ENCODE data around the gene DCAF7. TPM values are rescaled to one million over a fixed set of nuclear protein-coding genes. Genes with fewer than 3 reads are reported as not detected.

The DCAF7 gene
- total RNA-seq, 1 donor from 2014 or later: 137 TPM

DNA sequence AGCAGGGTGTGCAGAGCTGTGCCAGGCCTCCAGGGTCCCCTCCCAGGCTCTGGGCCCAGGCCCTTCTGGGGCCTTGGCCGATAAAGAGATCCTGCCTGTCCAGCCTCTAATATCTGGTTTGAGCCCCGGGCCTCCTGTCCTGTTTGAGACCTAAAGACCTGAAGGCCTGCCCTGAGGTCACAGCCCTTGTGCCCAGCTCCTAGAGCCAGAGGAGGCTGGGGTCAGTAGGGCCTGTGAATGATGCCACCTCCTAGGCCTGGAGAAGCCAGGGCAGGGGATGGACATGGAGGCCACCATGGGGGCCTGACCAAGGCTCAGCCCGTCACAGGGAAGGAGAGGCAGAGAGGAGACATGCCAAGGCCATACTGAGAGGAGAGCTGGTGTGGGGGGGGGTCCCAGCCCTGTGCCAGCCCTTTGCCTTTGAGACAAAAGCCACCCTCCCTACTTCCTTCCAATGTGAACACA is 19.7 kb upstream of the DCAF7 start:
- Mint-ChIP-seq H3K27ac (ENCODE audit: unreplicated experiment) (no peak overlapping the region), H3K4me3 (ENCODE audit: unreplicated experiment) (no peak overlapping the region), H3K36me3 (ENCODE audit: unreplicated experiment) (no peaks in the 10 kb centered on the region), H3K9me3 (ENCODE audit: unreplicated experiment) (peaks cover 2% of the 10 kb centered on the region), H3K27me3 (ENCODE audit: unreplicated experiment) (peaks cover 15% of the 10 kb centered on the region), H3K4me1 (ENCODE audit: low read depth, unreplicated experiment) (no peaks in the 10 kb centered on the region)
- DNase-seq: no peak
- TF ChIP-seq, protein P1, sequence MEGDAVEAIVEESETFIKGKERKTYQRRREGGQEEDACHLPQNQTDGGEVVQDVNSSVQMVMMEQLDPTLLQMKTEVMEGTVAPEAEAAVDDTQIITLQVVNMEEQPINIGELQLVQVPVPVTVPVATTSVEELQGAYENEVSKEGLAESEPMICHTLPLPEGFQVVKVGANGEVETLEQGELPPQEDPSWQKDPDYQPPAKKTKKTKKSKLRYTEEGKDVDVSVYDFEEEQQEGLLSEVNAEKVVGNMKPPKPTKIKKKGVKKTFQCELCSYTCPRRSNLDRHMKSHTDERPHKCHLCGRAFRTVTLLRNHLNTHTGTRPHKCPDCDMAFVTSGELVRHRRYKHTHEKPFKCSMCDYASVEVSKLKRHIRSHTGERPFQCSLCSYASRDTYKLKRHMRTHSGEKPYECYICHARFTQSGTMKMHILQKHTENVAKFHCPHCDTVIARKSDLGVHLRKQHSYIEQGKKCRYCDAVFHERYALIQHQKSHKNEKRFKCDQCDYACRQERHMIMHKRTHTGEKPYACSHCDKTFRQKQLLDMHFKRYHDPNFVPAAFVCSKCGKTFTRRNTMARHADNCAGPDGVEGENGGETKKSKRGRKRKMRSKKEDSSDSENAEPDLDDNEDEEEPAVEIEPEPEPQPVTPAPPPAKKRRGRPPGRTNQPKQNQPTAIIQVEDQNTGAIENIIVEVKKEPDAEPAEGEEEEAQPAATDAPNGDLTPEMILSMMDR (IDR thresholded peaks at IDR 0.05; ENCODE audit: partially characterized antibody, unreplicated experiment): no peak

DNA sequence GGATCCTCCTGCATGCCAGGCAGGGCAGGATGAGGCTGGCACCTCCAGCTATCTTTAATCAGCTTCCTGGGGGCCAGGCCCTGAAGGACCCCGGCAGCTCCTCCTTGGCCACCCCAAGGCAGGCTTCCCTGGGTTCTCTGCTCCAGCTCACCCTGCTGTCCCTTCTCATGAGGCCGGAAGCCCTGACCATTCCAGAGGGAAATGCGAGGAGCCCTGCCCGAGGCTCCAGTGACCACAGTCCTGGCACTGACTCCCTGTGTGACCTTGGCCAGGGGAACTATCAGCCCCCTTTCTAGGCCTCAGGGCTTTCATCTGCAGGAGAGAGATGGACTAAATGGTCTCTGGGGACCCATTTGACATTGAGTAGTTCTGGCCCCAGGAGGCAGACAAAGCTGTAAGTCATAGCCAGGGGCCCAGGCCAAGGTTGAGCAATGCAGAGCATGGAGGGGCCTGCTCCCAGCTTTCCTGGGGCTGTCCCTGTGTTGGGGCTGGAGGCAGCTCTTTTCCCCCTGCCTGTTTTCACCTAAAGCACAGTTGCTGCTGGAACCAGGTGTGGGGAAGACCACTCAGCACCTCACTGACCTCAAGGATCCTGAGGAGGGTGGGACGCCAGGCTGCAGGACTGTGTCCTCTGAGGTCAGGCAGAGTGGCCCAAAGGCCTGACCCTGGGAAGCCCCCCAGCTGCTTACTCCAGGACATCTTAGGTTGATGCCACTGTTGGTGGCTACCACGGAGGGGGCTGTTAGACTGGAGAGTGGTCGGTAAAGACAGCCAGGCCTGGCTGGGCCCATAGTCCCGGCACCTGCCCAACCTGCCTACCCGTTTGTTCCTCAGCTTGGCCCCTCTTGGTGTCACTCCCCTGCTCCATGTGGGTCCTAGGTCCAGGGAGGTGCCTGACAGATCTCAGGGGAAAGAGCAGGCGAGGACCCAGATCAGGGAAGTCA is 19.0 kb upstream of the DCAF7 start:
- DNase-seq: no peak
- H3K9me3 Mint-ChIP-seq (ENCODE audit: unreplicated experiment): peaks cover 1% of the 10 kb centered on the region
- H3K27ac Mint-ChIP-seq (ENCODE audit: unreplicated experiment): no peak overlapping the region
- TF ChIP-seq, protein P1 (IDR thresholded peaks at IDR 0.05; ENCODE audit: partially characterized antibody, unreplicated experiment): no peak
- H3K27me3 Mint-ChIP-seq (ENCODE audit: unreplicated experiment): peaks cover 15% of the 10 kb centered on the region
- no peaks in the 10 kb centered on the region for H3K4me1 Mint-ChIP-seq (ENCODE audit: low read depth, unreplicated experiment)
- no peak overlapping the region for H3K4me3 Mint-ChIP-seq (ENCODE audit: unreplicated experiment)
- no peaks in the 10 kb centered on the region for H3K36me3 Mint-ChIP-seq (ENCODE audit: unreplicated experiment)

DNA sequence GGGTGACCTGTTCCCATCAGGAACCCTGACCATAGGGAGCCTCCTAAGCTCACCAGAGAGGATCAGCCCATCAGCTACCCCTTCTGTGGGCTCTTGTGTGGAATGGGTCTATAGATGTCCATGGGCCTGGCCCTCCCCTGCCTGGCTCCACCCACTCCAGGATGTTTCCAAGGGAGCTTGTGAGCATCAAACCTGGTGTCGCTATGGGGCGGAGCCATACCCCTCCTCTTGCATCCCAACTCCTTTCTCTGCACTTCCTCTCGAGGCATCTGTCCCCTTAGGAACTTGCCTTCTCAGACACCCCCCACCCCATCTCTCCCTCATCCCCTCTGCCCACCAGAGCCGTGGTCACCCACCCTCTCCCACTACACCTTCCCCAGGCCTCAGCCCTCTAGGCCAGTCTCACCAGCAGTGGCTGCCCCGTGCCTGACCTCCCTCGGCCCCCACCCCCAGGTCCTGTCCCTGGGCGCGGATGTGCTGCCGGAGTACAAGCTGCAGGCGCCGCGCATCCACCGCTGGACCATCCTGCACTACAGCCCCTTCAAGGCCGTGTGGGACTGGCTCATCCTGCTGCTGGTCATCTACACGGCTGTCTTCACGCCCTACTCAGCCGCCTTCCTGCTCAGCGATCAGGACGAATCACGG is 16.7 kb upstream of the DCAF7 start:
- TF ChIP-seq, protein P1 (IDR thresholded peaks at IDR 0.05; ENCODE audit: partially characterized antibody, unreplicated experiment): no peak
- Mint-ChIP-seq H3K27me3 (ENCODE audit: unreplicated experiment) (peaks cover 14% of the 10 kb centered on the region), H3K4me3 (ENCODE audit: unreplicated experiment) (no peak overlapping the region), H3K36me3 (ENCODE audit: unreplicated experiment) (no peaks in the 10 kb centered on the region), H3K4me1 (ENCODE audit: low read depth, unreplicated experiment) (peaks cover 2% of the 10 kb centered on the region), H3K9me3 (ENCODE audit: unreplicated experiment) (peaks cover 3% of the 10 kb centered on the region), H3K27ac (ENCODE audit: unreplicated experiment) (no peak overlapping the region)
- DNase-seq: no peak

DNA sequence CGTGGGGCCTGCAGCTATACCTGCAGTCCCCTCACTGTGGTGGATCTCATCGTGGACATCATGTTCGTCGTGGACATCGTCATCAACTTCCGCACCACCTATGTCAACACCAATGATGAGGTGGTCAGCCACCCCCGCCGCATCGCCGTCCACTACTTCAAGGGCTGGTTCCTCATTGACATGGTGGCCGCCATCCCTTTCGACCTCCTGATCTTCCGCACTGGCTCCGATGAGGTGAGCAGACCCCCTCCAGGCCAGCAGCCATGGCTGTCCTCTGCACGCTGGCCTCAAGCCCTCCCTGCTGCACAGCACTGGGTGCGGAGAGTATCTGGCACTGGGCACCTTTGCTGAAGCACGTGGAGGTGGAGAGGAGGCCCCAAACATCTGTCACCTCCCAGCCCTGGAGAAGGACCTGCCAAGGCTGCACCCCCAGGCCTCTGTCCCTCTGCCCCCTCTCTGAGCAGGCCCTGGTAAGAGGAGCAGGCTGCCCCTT is 16.2 kb upstream of the DCAF7 start:
- H3K27me3 Mint-ChIP-seq (ENCODE audit: unreplicated experiment): peaks cover 17% of the 10 kb centered on the region
- TF ChIP-seq, protein P1 (IDR thresholded peaks at IDR 0.05; ENCODE audit: partially characterized antibody, unreplicated experiment): no peak
- H3K36me3 Mint-ChIP-seq (ENCODE audit: unreplicated experiment): peaks cover under 1% of the 10 kb centered on the region
- peaks cover 2% of the 10 kb centered on the region for H3K4me1 Mint-ChIP-seq (ENCODE audit: low read depth, unreplicated experiment)
- peaks cover 3% of the 10 kb centered on the region for H3K9me3 Mint-ChIP-seq (ENCODE audit: unreplicated experiment)
- no peak overlapping the region for H3K4me3 Mint-ChIP-seq (ENCODE audit: unreplicated experiment)
- H3K27ac Mint-ChIP-seq (ENCODE audit: unreplicated experiment): no peak overlapping the region
- no peak for DNase-seq
